Tibial nerve (tissue), 4 donors: ENCODE data around the gene PATE4.

Experiments used
- CTCF ChIP-seq, 5 experiments: fragments of 200-600 bp in 3 of 5; fragments of 450-650 bp in 2 of 5; sonication (generic) in 3 of 5; IDR thresholded peaks; one replicate each; pipeline ENCODE4 v1.5.1; 2016 to 2019; ENCODE audit warnings: antibody characterized with exemption in 5 of 5, mild to moderate bottlenecking in 3 of 5, moderate library complexity in 2 of 5
- EP300 ChIP-seq, 2 donors: sonication (generic); formaldehyde crosslinking; IDR thresholded peaks; one replicate each; pipeline ENCODE4 v1.6.1; 2017; ENCODE audit warnings: antibody characterized with exemption in 2 of 2, mild to moderate bottlenecking in 1 of 2

GRCh38 chr11:125842321-125842948 lies 9.3 kb downstream of the PATE4 start:
- no peak for TF ChIP-seq CTCF (IDR thresholded peaks at IDR 0.05)
- TF ChIP-seq EP300 (IDR thresholded peaks at IDR 0.05): no peak
